Heart left ventricle (tissue), 16 donors: ENCODE measurements around the gene GPANK1. TPM values are rescaled to one million over a fixed set of nuclear protein-coding genes. Genes with fewer than 3 reads are reported as not detected.

ENCODE experiments used
- ATAC-seq, 4 donors: fragments of 200-7000 bp; cut with Tn5 transposase; one replicate each; pipeline ENCODE4 v1.9.1; 2020 to 2022; ENCODE audit warnings: moderate library complexity in 4 of 4, mild to moderate bottlenecking in 3 of 4, moderate number of reproducible peaks in 1 of 4
- DNase-seq, 5 donors: peaks; one replicate each; pipeline ENCODE4 v3.0.0-alpha.2; 2020
- H3K27ac ChIP-seq, 12 donors: fragments of 200-600 bp; sonication (generic) in 4 of 12; one replicate each; pipeline versions ENCODE4 v1.5.0 to v1.8.0; 2016 to 2022; ENCODE audit warnings: mild to moderate bottlenecking in 2 of 12
- H3K27me3 ChIP-seq, 9 donors: fragments of 200-600 bp; sonication (generic) in 2 of 9; one replicate each; pipeline versions ENCODE4 v1.5.1 to v1.8.0; 2016 to 2022; ENCODE audit warnings: mild to moderate bottlenecking in 3 of 9
- H3K36me3 ChIP-seq, 9 donors: fragments of 200-600 bp; sonication (generic) in 2 of 9; one replicate each; pipeline versions ENCODE4 v1.5.0 to v1.8.0; 2018 to 2022; ENCODE audit warnings: mild to moderate bottlenecking in 2 of 9
- H3K4me1 ChIP-seq, 12 donors: fragments of 200-600 bp; sonication (generic) in 4 of 12; one replicate each; pipeline versions ENCODE4 v1.5.0 to v1.8.0; 2016 to 2022; ENCODE audit warnings: mild to moderate bottlenecking in 3 of 12
- H3K4me3 ChIP-seq, 12 donors: fragments of 200-600 bp; sonication (generic) in 4 of 12; one replicate each; pipeline versions ENCODE4 v1.5.0 to v1.8.0; 2017 to 2022; ENCODE audit warnings: mild to moderate bottlenecking in 9 of 12, moderate library complexity in 4 of 12
- H3K9me3 ChIP-seq, 12 donors: fragments of 200-600 bp; sonication (generic) in 4 of 12; one replicate each; pipeline versions ENCODE4 v1.5.0 to v1.8.0; 2016 to 2022; ENCODE audit warnings: mild to moderate bottlenecking in 1 of 12
- POLR2A ChIP-seq, 2 donors: fragments of 450-650 bp; IDR thresholded peaks; one replicate each; pipeline ENCODE4 v1.6.1; 2017; ENCODE audit warnings: antibody characterized with exemption in 2 of 2, mild to moderate bottlenecking in 2 of 2, moderate library complexity in 2 of 2
- WGBS, 4 donors: extraction: QIAGEN DNeasy Blood & Tissue Kit in 2 of 4; methylation state at CpG; one replicate each; pipeline versions ENCODE4 v1.1.5 to v1.1.7; 2013 to 2018; 5-methylcytosine and 5-hydroxymethylcytosine counted together
- intact Hi-C, 10 donors: fragments of 100-400 bp; cut with DNase I; formaldehyde crosslinking; loops; one replicate each; pipeline versions ENCODE4 v1.11.1 to v1.14.2; 2022
- polyA plus RNA-seq, 2 donors: library from polyadenylated mRNA; stranded (reverse); fragments of 200-250 nt; gene quantifications; one replicate each; pipeline ENCODE4 v1.2.3, GENCODE V29; 2013
- total RNA-seq, 9 donors: library from RNA; depleted of rRNA in 2 of 9; stranded (reverse); fragments of >200 nt in 2 of 9; fragmentation: NEBNext Ultra II Directional in 3 of 9; extraction: Animal tissue kit (Norgen Biotek cat#: 25700) in 3 of 9; gene quantifications; one replicate each; pipeline versions ENCODE4 v1.1.0 to v1.2.4, GENCODE V29; 2016 to 2023
- TF ChIP-seq, protein P1 (sequence below), 12 donors: fragments of 200-600 bp; sonication (generic) in 4 of 12; IDR thresholded peaks; one replicate each; pipeline versions ENCODE4 v1.5.0 to v1.8.0; 2018 to 2022; ENCODE audit warnings: antibody characterized with exemption in 12 of 12, mild to moderate bottlenecking in 5 of 12
- donor health status: ischemic (EF 13 %, LVEDD 7.1; RV severe dilation, severe dysfunction).
- donor health status: healthy with polysubstance abuse.
- donor health status: DM: no; HTN: yes; CAD: no.
- donor health status: DM: no; HTN: no; CAD: no.
- donor health status: ischemic (EF 25% LVEDD 6.9; RV normal size, moderate dysfunction).
- donor health status: ischemic (EF 25% LVEDD 5.7; RV mildly dilated, moderate dysfunction).
- donor health status: healthy.
- donor health status: DM: yes; HTN: yes; CAD: no.
- donor health status: ischemic (EF 35%, LVEDD 5.7; RV mildly dilated, moderate dysfunction).
- donor health status: nonischemic (EF 11% LVEDD 7.7; RV severe dilation, severe dysfunction).
- donor health status: DM: yes; HTN: yes; CAD: no.
- donor health status: PGD.
- donor health status: ischemic (EF 29% LVEDD 5.4; RV normal size, mild dysfunction).
- donor health status: nonischemic (EF 23%, LVEDD 6.1; RV moderate dilation, normal function).

GPANK1 gene
- total and polyA plus RNA-seq, 11 donors = 15.9 to 29.8 (median 19.5) TPM

DNA sequence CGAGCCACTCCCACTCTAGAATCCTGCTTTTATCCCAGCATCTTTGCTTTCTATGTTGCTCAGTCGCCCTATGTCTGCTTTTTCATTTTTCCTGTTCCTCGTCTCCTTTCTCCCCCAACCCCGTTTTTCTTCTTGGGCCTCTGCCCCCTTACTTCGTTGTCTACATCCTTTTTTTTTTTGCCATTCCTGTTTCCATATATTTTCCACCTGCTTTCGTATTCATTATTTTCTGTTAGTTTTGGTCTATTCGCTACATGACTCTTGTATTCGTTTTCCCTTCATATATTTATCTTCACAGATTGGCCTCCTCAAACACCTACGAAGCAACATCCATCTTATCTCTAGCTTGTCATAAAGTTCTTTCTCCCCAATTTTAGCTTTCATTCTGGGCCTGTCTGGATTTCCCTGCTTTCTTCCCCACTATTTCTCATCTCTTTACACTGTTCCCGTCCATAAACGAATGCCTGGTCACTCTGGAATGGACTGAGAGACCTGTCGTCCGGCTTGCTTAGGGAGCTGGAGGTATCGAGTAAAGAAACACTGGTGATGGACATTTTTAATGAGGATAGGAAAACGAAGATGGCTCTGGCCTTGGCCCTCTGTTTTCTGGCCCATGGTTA lies 43.4 kb downstream of the GPANK1 start:
- Histone ChIP-seq H3K27ac (peak overlapping the region; percentile 90 to 99 (median 96)), H3K9me3 (no peaks in the 10 kb centered on the region), H3K27me3 (no peaks in the 10 kb centered on the region), H3K4me1 (peaks cover 0 to 32% (median 21%) of the 10 kb centered on the region in 12 donors), H3K4me3 (peak overlapping the region; percentile 52 to 97 (median 87)), H3K36me3 (peaks cover 4 to 42% (median 39%) of the 10 kb centered on the region in 9 donors)
- intact Hi-C loops = loop anchor here in 1 of 10 donors (5.0 kb wide), 1 partner anchor 36 kb away; the partner anchor contains the start of gene APOM
- TF ChIP-seq, protein P1, sequence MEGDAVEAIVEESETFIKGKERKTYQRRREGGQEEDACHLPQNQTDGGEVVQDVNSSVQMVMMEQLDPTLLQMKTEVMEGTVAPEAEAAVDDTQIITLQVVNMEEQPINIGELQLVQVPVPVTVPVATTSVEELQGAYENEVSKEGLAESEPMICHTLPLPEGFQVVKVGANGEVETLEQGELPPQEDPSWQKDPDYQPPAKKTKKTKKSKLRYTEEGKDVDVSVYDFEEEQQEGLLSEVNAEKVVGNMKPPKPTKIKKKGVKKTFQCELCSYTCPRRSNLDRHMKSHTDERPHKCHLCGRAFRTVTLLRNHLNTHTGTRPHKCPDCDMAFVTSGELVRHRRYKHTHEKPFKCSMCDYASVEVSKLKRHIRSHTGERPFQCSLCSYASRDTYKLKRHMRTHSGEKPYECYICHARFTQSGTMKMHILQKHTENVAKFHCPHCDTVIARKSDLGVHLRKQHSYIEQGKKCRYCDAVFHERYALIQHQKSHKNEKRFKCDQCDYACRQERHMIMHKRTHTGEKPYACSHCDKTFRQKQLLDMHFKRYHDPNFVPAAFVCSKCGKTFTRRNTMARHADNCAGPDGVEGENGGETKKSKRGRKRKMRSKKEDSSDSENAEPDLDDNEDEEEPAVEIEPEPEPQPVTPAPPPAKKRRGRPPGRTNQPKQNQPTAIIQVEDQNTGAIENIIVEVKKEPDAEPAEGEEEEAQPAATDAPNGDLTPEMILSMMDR (IDR thresholded peaks at IDR 0.05) = no peak
- TF ChIP-seq POLR2A (IDR thresholded peaks at IDR 0.05) = no peak
- DNase-seq = no peak
- ATAC-seq = no peak
- 7 to 9% (median 9%) methylated on average over 15 of the region's 15 CpGs for WGBS, 4 donors

DNA sequence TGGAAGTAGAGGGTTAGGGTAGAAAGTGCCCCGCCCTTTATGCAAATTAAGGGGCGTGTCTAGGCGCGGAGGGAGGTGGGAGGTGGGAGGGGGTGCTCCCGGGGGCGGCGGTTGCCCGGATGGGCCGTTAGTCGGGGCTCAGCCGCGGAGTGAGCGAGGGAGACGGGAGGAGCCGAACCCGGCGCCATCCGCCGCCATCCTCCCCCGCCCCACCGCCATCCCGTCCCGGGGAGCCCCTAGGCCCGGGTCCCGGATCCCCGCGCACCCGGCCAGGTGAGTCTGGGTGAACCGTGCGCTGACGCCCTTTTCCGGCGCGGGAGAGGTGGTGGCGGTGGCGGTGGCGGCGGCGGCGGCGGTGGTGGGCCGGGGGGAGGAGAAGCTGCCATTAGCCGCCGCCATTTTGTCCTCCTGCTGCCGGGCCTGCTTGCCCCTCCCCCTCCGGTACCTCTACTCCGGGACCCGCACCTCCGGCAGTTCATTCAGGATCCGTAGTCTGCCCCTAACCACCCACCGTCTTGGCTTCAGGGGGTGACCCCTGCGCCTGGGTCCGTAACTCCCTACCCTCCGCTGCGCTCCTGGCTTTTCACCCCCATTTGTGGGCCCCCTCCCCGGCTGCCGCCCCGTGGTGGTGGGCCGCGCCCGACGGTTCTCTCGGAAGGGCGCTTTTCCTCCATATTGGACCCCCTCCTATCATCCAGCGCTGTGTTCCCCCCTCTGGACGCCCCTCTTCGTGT lies 44.0 kb downstream of the GPANK1 start, which contains the start of gene PRRC2A:
TSS of gene PRRC2A (plus strand) at position 130 of the 734 bp plus-strand sequence. CDS start 2,075 bp downstream, outside the sequence.
- ATAC-seq (peak in 3 of 4 donors; percentile 16 to 93 (median 60)), DNase-seq (peak in 4 of 5 donors; percentile 81 to 95 (median 82))
- H3K9me3 ChIP-seq = no peaks in the 10 kb centered on the region

DNA sequence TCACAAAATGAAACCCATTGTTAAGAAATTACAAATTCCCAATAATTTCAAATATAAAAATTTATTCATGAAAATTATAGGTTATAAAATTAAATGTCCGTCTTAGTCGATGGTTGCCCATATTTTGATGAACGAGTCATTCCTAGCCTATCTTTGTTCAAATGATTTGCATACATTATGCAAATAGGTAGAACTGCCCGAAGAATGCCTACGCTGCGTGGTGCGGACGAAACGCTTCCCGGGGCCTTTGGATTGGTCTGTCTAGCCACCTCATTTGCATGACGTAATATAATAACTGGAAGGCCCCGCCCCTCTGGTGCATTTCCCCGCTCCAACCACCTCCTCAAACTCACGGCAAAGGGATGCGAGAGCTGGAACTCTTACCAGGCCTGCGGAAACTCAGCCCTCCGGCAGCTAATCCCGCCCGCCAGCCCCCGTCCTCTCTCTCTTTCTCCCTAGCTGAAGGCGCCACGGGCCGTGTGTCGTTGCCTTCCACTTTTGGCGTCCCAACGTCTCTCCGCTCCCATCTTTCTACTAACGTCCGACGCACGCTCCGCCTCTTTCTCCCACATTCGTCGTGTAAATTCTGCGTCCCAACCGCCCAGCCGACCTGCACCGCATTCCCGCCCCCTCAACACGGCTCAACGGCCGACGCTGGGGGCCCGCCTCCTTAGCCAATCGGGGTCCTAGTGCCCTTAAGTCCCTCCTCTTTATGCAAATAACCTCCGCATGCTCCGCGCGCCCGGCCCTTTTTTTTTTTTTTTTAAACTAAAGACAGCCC lies 44.8 kb downstream of the GPANK1 start:
- no peaks in the 10 kb centered on the region for H3K27me3 ChIP-seq
- no peaks in the 10 kb centered on the region for H3K9me3 ChIP-seq
- peaks cover 2 to 28% (median 24%) of the 10 kb centered on the region in 9 donors for H3K36me3 ChIP-seq
- peak overlapping the region in 11 of 12 donors; percentile 60 to 97 (median 87) for H3K4me3 ChIP-seq
- H3K4me1 ChIP-seq = peaks cover 0 to 32% (median 21%) of the 10 kb centered on the region in 12 donors
- peak overlapping the region; percentile 86 to 99 (median 96) for H3K27ac ChIP-seq
- ATAC-seq (peak; percentile 91 to 97 (median 96)), DNase-seq (peak; percentile 97 to 99 (median 98))
- WGBS, 4 donors = 0 to 1% (median 0%) methylated on average over 50 of the region's 50 CpGs
- TF ChIP-seq, protein P1 (IDR thresholded peaks at IDR 0.05) = no peak
- peak; percentile 52 to 87 for TF ChIP-seq POLR2A (IDR thresholded peaks at IDR 0.05)
- intact Hi-C loops = loop anchor here in 5 of 10 donors (1.0 to 5.0 kb wide), 3 partner anchors 32 to 45 kb away; partner anchors contain the start of genes BAG6 (in 3 of the 5) and APOM (in 1 of the 5)

More for the DNA sequence above, 44.0 kb downstream of the GPANK1 start, which contains the start of gene PRRC2A:
- H3K36me3 ChIP-seq = peaks cover 4 to 35% (median 32%) of the 10 kb centered on the region in 9 donors
- H3K4me1 ChIP-seq = peaks cover 0 to 32% (median 21%) of the 10 kb centered on the region in 12 donors
- peak within 1 kb of the TSS; percentile 90 to 99 (median 96) for H3K27ac ChIP-seq
- WGBS, 4 donors = 0 to 1% (median 1%) methylated on average over 26 to 67 of the region's 67 CpGs
- TF ChIP-seq, protein P1 (IDR thresholded peaks at IDR 0.05) = no peak
- peak; percentile 23 to 57 for TF ChIP-seq POLR2A (IDR thresholded peaks at IDR 0.05)
- intact Hi-C loops = loop anchor here in 5 of 10 donors (1.0 to 5.0 kb wide), 3 partner anchors 32 to 45 kb away; partner anchors contain the start of genes BAG6 (in 3 of the 5) and APOM (in 1 of the 5)
- no peaks in the 10 kb centered on the region for H3K27me3 ChIP-seq
- H3K4me3 ChIP-seq = peak within 1 kb of the TSS; percentile 52 to 97 (median 87)
